Stimulated activated CD4-positive, alpha-beta T cell treated with anti-CD3 and anti-CD28 coated beads, Interleukin-12 subunit alpha, Interleukin-12 subunit beta, amount 100 ng/mL, for 24 hours (primary cell): ENCODE measurements around the gene GOLGA6C.
"Not testable (repeated sequence)": the region's sequence is repeated elsewhere in the genome, so short reads cannot be mapped to it uniquely, and the experiment has no call there.

Experiments used
- DNase-seq, 2 experiments: peaks; one replicate each; pipeline ENCODE4 v3.0.0-alpha.2; 2020; ENCODE audit warnings: low read depth in 2 of 2

GOLGA6C gene

GRCh38 chr15:75319231-75319897, 61.2 kb downstream of the GOLGA6C start:
- DNase-seq, result not testable (repeated sequence)
